Activated CD4-positive, alpha-beta memory T cell treated with anti-CD3 and anti-CD28 coated beads, Interleukin-2, amount 10 ng/mL, durations not matched to agents 7 days and 5 days (primary cell): Measurements from ENCODE around the gene PXYLP1. TPM values are rescaled to one million over a fixed set of nuclear protein-coding genes. Genes with fewer than 3 reads are reported as not detected.

Experiments
- CTCF ChIA-PET: fragments of 350-600 bp; sonication (Branson Sonifier 250); formaldehyde crosslinking; loops from one replicate; lab custom pipeline; 2021; ENCODE audit warnings: antibody characterized with exemption, inconsistent platforms; lab: Charles Lee
- POLR2A ChIA-PET: fragments of 350-600 bp; sonication (Branson Sonifier 250); formaldehyde crosslinking; loops from one replicate; lab custom pipeline; 2021; ENCODE audit warnings: antibody characterized with exemption; lab: Charles Lee
- DNase-seq: peaks from one replicate; pipeline ENCODE4 v3.0.0-alpha.2; 2020
- H3K27ac Mint-ChIP-seq: one replicate; pipeline ENCODE4 v1.8.0; 2021; ENCODE audit warnings: mild to moderate bottlenecking, mixed read lengths
- H3K27me3 Mint-ChIP-seq: one replicate; pipeline ENCODE4 v1.8.0; 2021; ENCODE audit warnings: mixed read lengths
- H3K36me3 Mint-ChIP-seq: one replicate; pipeline ENCODE4 v1.8.0; 2021; ENCODE audit warnings: low read depth, mixed read lengths
- H3K4me1 Mint-ChIP-seq: one replicate; pipeline ENCODE4 v1.8.0; 2021; ENCODE audit warnings: mixed read lengths
- H3K4me3 Mint-ChIP-seq: one replicate; pipeline ENCODE4 v1.8.0; 2021; ENCODE audit warnings: mild to moderate bottlenecking, mixed read lengths
- H3K9me3 Mint-ChIP-seq: one replicate; pipeline ENCODE4 v1.8.0; 2021; ENCODE audit warnings: mixed read lengths
- total RNA-seq, 2 experiments: library from RNA; stranded (reverse); gene quantifications; one replicate each; pipeline ENCODE4 v1.2.3, GENCODE V29; 2021

PXYLP1 gene
- total RNA-seq, 2 experiments from 2014 or later = 16.1 to 16.5 TPM

GRCh38 chr3:141212555-141212954 is 19.1 kb upstream of the PXYLP1 start:
- H3K27me3 Mint-ChIP-seq = peaks cover 10% of the 10 kb centered on the region
- H3K4me1 Mint-ChIP-seq = no peaks in the 10 kb centered on the region
- POLR2A ChIA-PET = no interaction called here
- DNase-seq = no peak
- no peak overlapping the region for H3K27ac Mint-ChIP-seq
- CTCF ChIA-PET = no interaction called here
- H3K36me3 Mint-ChIP-seq = no peaks in the 10 kb centered on the region
- no peaks in the 10 kb centered on the region for H3K9me3 Mint-ChIP-seq
- no peak overlapping the region for H3K4me3 Mint-ChIP-seq

GRCh38 chr3:141216975-141217374 is 14.7 kb upstream of the PXYLP1 start:
- ChIA-PET CTCF (no interaction called here), POLR2A (no interaction called here)
- no peak for DNase-seq
- Mint-ChIP-seq H3K27me3 (peaks cover 19% of the 10 kb centered on the region), H3K9me3 (no peaks in the 10 kb centered on the region), H3K4me1 (no peaks in the 10 kb centered on the region), H3K36me3 (no peaks in the 10 kb centered on the region), H3K4me3 (no peak overlapping the region), H3K27ac (no peak overlapping the region)

- H3K4me1 Mint-ChIP-seq = no peaks in the 10 kb centered on the region
- no peak overlapping the region for H3K27ac Mint-ChIP-seq
- H3K27me3 Mint-ChIP-seq = peaks cover 21% of the 10 kb centered on the region
- DNase-seq = no peak
- H3K4me3 Mint-ChIP-seq = no peak overlapping the region
- CTCF ChIA-PET = interaction anchor here (1.4 kb wide), 1 partner anchor 14 kb away, joined by 4 read pairs; the partner anchor contains the start of gene PXYLP1
- POLR2A ChIA-PET = no interaction called here
- no peaks in the 10 kb centered on the region for H3K9me3 Mint-ChIP-seq
- no peaks in the 10 kb centered on the region for H3K36me3 Mint-ChIP-seq
Measured at GRCh38 chr3:141217389-141217788, 14.2 kb upstream of the PXYLP1 start.

- POLR2A ChIA-PET = no interaction called here
- peaks cover under 1% of the 10 kb centered on the region for H3K36me3 Mint-ChIP-seq
Measured at GRCh38 chr3:141218162-141218835, 13.3 kb upstream of the PXYLP1 start.

GRCh38 chr3:141218926-141219325 is 12.7 kb upstream of the PXYLP1 start:
- Mint-ChIP-seq H3K27ac (no peak overlapping the region), H3K4me3 (no peak overlapping the region), H3K36me3 (peaks cover 6% of the 10 kb centered on the region), H3K4me1 (no peaks in the 10 kb centered on the region), H3K9me3 (peaks cover 9% of the 10 kb centered on the region), H3K27me3 (peaks cover 28% of the 10 kb centered on the region)
- CTCF ChIA-PET = interaction anchor here (1.4 kb wide), 1 partner anchor 13 kb away, joined by 4 read pairs; the partner anchor contains the start of gene PXYLP1
- DNase-seq = no peak
- POLR2A ChIA-PET = no interaction called here

More at GRCh38 chr3:141218162-141218835, 13.3 kb upstream of the PXYLP1 start:
- CTCF ChIA-PET = interaction anchor here (1.4 kb wide), 1 partner anchor 13 kb away, joined by 4 read pairs; the partner anchor contains the start of gene PXYLP1
- H3K4me1 Mint-ChIP-seq = no peaks in the 10 kb centered on the region
- H3K9me3 Mint-ChIP-seq = peaks cover 3% of the 10 kb centered on the region
- no peak overlapping the region for H3K27ac Mint-ChIP-seq
- peaks cover 24% of the 10 kb centered on the region for H3K27me3 Mint-ChIP-seq
- no peak overlapping the region for H3K4me3 Mint-ChIP-seq
- no peak for DNase-seq

- Mint-ChIP-seq H3K27ac (no peak overlapping the region), H3K9me3 (peaks cover 15% of the 10 kb centered on the region), H3K4me1 (no peaks in the 10 kb centered on the region), H3K36me3 (peaks cover 10% of the 10 kb centered on the region), H3K4me3 (no peak overlapping the region), H3K27me3 (peaks cover 33% of the 10 kb centered on the region)
- ChIA-PET CTCF (no interaction called here), POLR2A (no interaction called here)
- no peak for DNase-seq
Measured at GRCh38 chr3:141223673-141224166, 7.9 kb upstream of the PXYLP1 start.

- Mint-ChIP-seq H3K36me3 (peaks cover 15% of the 10 kb centered on the region), H3K4me3 (no peak overlapping the region), H3K4me1 (peaks cover 15% of the 10 kb centered on the region), H3K27ac (no peak overlapping the region), H3K9me3 (peaks cover 15% of the 10 kb centered on the region), H3K27me3 (peaks cover 33% of the 10 kb centered on the region)
- ChIA-PET CTCF (no interaction called here), POLR2A (no interaction called here)
- no peak for DNase-seq
Measured at GRCh38 chr3:141225939-141226338, 5.7 kb upstream of the PXYLP1 start.

- CTCF ChIA-PET = interaction anchor here (1.2 kb wide), 1 partner anchor 9 kb away, joined by 3 read pairs; no protein-coding TSS in a partner anchor
- no peak for DNase-seq
- no peak overlapping the region for H3K4me3 Mint-ChIP-seq
Measured at GRCh38 chr3:141227216-141227615, 4.4 kb upstream of the PXYLP1 start.

GRCh38 chr3:141227752-141228151 is 3.9 kb upstream of the PXYLP1 start:
- POLR2A ChIA-PET = no interaction called here

More at GRCh38 chr3:141227216-141227615, 4.4 kb upstream of the PXYLP1 start:
- H3K27me3 Mint-ChIP-seq = peaks cover 29% of the 10 kb centered on the region
- H3K4me1 Mint-ChIP-seq = peaks cover 16% of the 10 kb centered on the region
- no peak overlapping the region for H3K27ac Mint-ChIP-seq
- peaks cover 15% of the 10 kb centered on the region for H3K36me3 Mint-ChIP-seq
- POLR2A ChIA-PET = no interaction called here
- peaks cover 15% of the 10 kb centered on the region for H3K9me3 Mint-ChIP-seq

GRCh38 chr3:141228395-141228794 is 3.2 kb upstream of the PXYLP1 start:
- ChIA-PET POLR2A (no interaction called here), CTCF (interaction anchor here (1.2 kb wide), 1 partner anchor 8 kb away, joined by 3 read pairs; no protein-coding TSS in a partner anchor)
- Mint-ChIP-seq H3K9me3 (peaks cover 11% of the 10 kb centered on the region), H3K36me3 (peaks cover 13% of the 10 kb centered on the region), H3K4me1 (peaks cover 23% of the 10 kb centered on the region), H3K4me3 (no peak overlapping the region), H3K27me3 (peaks cover 25% of the 10 kb centered on the region), H3K27ac (no peak overlapping the region)
- DNase-seq = no peak

More at GRCh38 chr3:141227752-141228151, 3.9 kb upstream of the PXYLP1 start:
- no peak overlapping the region for H3K27ac Mint-ChIP-seq
- H3K36me3 Mint-ChIP-seq = peaks cover 15% of the 10 kb centered on the region
- peaks cover 29% of the 10 kb centered on the region for H3K27me3 Mint-ChIP-seq
- no peak for DNase-seq
- CTCF ChIA-PET = interaction anchor here (1.2 kb wide), 1 partner anchor 9 kb away, joined by 3 read pairs; no protein-coding TSS in a partner anchor
- peaks cover 20% of the 10 kb centered on the region for H3K4me1 Mint-ChIP-seq
- peaks cover 15% of the 10 kb centered on the region for H3K9me3 Mint-ChIP-seq
- H3K4me3 Mint-ChIP-seq = no peak overlapping the region

GRCh38 chr3:141229132-141229531 is 2.5 kb upstream of the PXYLP1 start:
- Mint-ChIP-seq H3K4me1 (peaks cover 31% of the 10 kb centered on the region), H3K36me3 (peaks cover 9% of the 10 kb centered on the region), H3K27me3 (peaks cover 22% of the 10 kb centered on the region), H3K27ac (no peak overlapping the region), H3K9me3 (peaks cover 7% of the 10 kb centered on the region), H3K4me3 (no peak overlapping the region)
- no peak for DNase-seq
- POLR2A ChIA-PET = no interaction called here
- CTCF ChIA-PET = no interaction called here

- Mint-ChIP-seq H3K9me3 (peaks cover under 1% of the 10 kb centered on the region), H3K36me3 (peaks cover 10% of the 10 kb centered on the region), H3K4me1 (peaks cover 42% of the 10 kb centered on the region), H3K4me3 (peak overlapping the region; percentile 79), H3K27ac (peak overlapping the region; percentile 86), H3K27me3 (peaks cover 14% of the 10 kb centered on the region)
- no peak for DNase-seq
- POLR2A ChIA-PET = interaction anchor here (0.8 to 5.7 kb wide), 5 partner anchors 20 to 288 kb away, joined by 4 to 53 read pairs (median 13); no protein-coding TSS in a partner anchor
- CTCF ChIA-PET = interaction anchor here (0.6 to 4.0 kb wide), 6 partner anchors 9 to 508 kb away, joined by 3 to 37 read pairs (median 6); partner anchors contain the start of gene RNF7
Measured at GRCh38 chr3:141230293-141230692, 1.3 kb upstream of the PXYLP1 start.
